NCI-H128 (cell line): Measurements from ENCODE around the gene BRPF1.

Experiments used
- DNase-seq: peaks from one replicate; lab custom pipeline; 2025; ENCODE audit not compliant: unreplicated experiment; lab: John Stamatoyannopoulos, UW

Gene BRPF1

GRCh38 chr3:9786825-9787669 is 55.5 kb downstream of the BRPF1 start:
- DNase-seq: no peak

- DNase-seq: no peak
These were observed 56.2 kb downstream of the BRPF1 start for GRCh38 chr3:9787714-9788113.

GRCh38 chr3:9791127-9791526 is 59.6 kb downstream of the BRPF1 start:
- no peak for DNase-seq

GRCh38 chr3:9791790-9792404 is 60.4 kb downstream of the BRPF1 start:
- no peak for DNase-seq

GRCh38 chr3:9792405-9793160 is 61.0 kb downstream of the BRPF1 start, which contains the start of the genes ARPC4 and TADA3:
Gene ARPC4, plus strand, starts transcription at chr3:9793082. Its CDS starts 40 bp downstream, at chr3:9793122.
Gene TADA3, minus strand, starts transcription at chr3:9792473. Its CDS starts 1,007 bp downstream, at chr3:9791466.
- DNase-seq: peak; percentile 76

GRCh38 chr3:9793161-9793781 is 61.7 kb downstream of the BRPF1 start:
- no peak for DNase-seq

- DNase-seq: no peak
These were observed 62.9 kb downstream of the BRPF1 start for GRCh38 chr3:9794400-9794799.

- DNase-seq: no peak
These were observed 63.7 kb downstream of the BRPF1 start for GRCh38 chr3:9795207-9795606.

- no peak for DNase-seq
These were observed 65.8 kb downstream of the BRPF1 start for GRCh38 chr3:9797196-9797945.
